Measurements from ENCODE around the gene PPT2. TPM values are rescaled to one million over a fixed set of nuclear protein-coding genes. Genes with fewer than 3 reads are reported as not detected.
"Not testable (repeated sequence)": the region's sequence is repeated elsewhere in the genome, so short reads cannot be mapped to it uniquely, and the experiment has no call there.

PPT2 gene
- total RNA-seq, 1 donor from 2014 or later: 23.4 TPM

- Histone ChIP-seq H3K36me3 (no peaks in the 10 kb centered on the region), H3K27ac (replicated peaks) (no peak overlapping the region), H3K4me1 (peaks cover 18% of the 10 kb centered on the region), H3K4me3 (no peak overlapping the region), H3K27me3 (ENCODE audit: low read depth) (peaks cover 7% of the 10 kb centered on the region), H3K9me3 (replicated peaks) (no peaks in the 10 kb centered on the region)
- no peak for DNase-seq
- no peak for TF ChIP-seq CTCF (IDR thresholded peaks at IDR 0.05; ENCODE audit: borderline replicate concordance)
- intact Hi-C loops (cut with micrococcal nuclease): no loop called here
These were observed 20.2 kb upstream of the PPT2 start for GRCh38 chr6:32133786-32134185.

GRCh38 chr6:32137454-32137853 is 16.5 kb upstream of the PPT2 start:
- TF ChIP-seq CTCF (IDR thresholded peaks at IDR 0.05; ENCODE audit: borderline replicate concordance): no peak
- Histone ChIP-seq H3K4me1 (no peaks in the 10 kb centered on the region), H3K9me3 (replicated peaks) (no peaks in the 10 kb centered on the region), H3K36me3 (no peaks in the 10 kb centered on the region), H3K27me3 (ENCODE audit: low read depth) (peaks cover 7% of the 10 kb centered on the region), H3K4me3 (no peak overlapping the region), H3K27ac (replicated peaks) (no peak overlapping the region)
- DNase-seq: no peak
- intact Hi-C loops (cut with micrococcal nuclease): no loop called here

- TF ChIP-seq CTCF (IDR thresholded peaks at IDR 0.05; ENCODE audit: borderline replicate concordance): no peak
- Histone ChIP-seq H3K27ac (replicated peaks) (no peak overlapping the region), H3K36me3 (no peaks in the 10 kb centered on the region), H3K4me3 (no peak overlapping the region), H3K27me3 (ENCODE audit: low read depth) (no peaks in the 10 kb centered on the region), H3K4me1 (no peaks in the 10 kb centered on the region), H3K9me3 (replicated peaks) (no peaks in the 10 kb centered on the region)
- intact Hi-C loops (cut with micrococcal nuclease): no loop called here
- DNase-seq: no peak
These were observed 14.4 kb upstream of the PPT2 start for GRCh38 chr6:32139590-32139989.

GRCh38 chr6:32140420-32141046 is 13.4 kb upstream of the PPT2 start:
- H3K4me3 ChIP-seq: no peak overlapping the region
- H3K27ac ChIP-seq (replicated peaks): no peak overlapping the region
- intact Hi-C loops (cut with micrococcal nuclease): no loop called here
- H3K27me3 ChIP-seq (ENCODE audit: low read depth): no peaks in the 10 kb centered on the region
- no peaks in the 10 kb centered on the region for H3K36me3 ChIP-seq
- no peaks in the 10 kb centered on the region for H3K9me3 ChIP-seq (replicated peaks)
- H3K4me1 ChIP-seq: no peaks in the 10 kb centered on the region
- TF ChIP-seq CTCF (IDR thresholded peaks at IDR 0.05; ENCODE audit: borderline replicate concordance): no peak
- no peak for DNase-seq

- intact Hi-C loops (cut with micrococcal nuclease); H3K27ac ChIP-seq (replicated peaks); H3K4me3 ChIP-seq; H3K9me3 ChIP-seq (replicated peaks); H3K4me1 ChIP-seq; H3K36me3 ChIP-seq; DNase-seq: not testable (repeated sequence)
- H3K27me3 ChIP-seq (ENCODE audit: low read depth): peaks cover 26% of the 10 kb centered on the region
These were observed 9.7 kb upstream of the PPT2 start for GRCh38 chr6:32144238-32144637.

- H3K36me3 ChIP-seq: no peaks in the 10 kb centered on the region
- no peak overlapping the region for H3K4me3 ChIP-seq
- H3K4me1 ChIP-seq: no peaks in the 10 kb centered on the region
- DNase-seq: no peak
- H3K27ac ChIP-seq (replicated peaks): no peak overlapping the region
- intact Hi-C loops (cut with micrococcal nuclease): no loop called here
- TF ChIP-seq CTCF (IDR thresholded peaks at IDR 0.05; ENCODE audit: borderline replicate concordance): no peak
- H3K9me3 ChIP-seq (replicated peaks): no peaks in the 10 kb centered on the region
- peaks cover 47% of the 10 kb centered on the region for H3K27me3 ChIP-seq (ENCODE audit: low read depth)
These were observed 7.7 kb upstream of the PPT2 start for GRCh38 chr6:32146287-32146686.

All from left ventricle myocardium inferior (tissue), 1 donor.